AG09309 (cell line): ENCODE results near the gene IRAK3.

Experiments
- DNase-seq: peaks from one replicate; pipeline ENCODE4 v3.0.0-alpha.2; 2010; ENCODE audit warnings: low read depth
- H3K4me3 ChIP-seq: 2 replicates; pipeline ENCODE4 v1.5.1; 2011; ENCODE audit warnings: mild to moderate bottlenecking, low read depth, low read length, moderate library complexity; ENCODE audit not compliant: control insufficient read depth
- CTCF ChIP-seq: IDR thresholded peaks from 2 replicates; pipeline ENCODE4 v1.5.1; 2011; ENCODE audit warnings: mild to moderate bottlenecking, low read depth, low read length, inconsistent platforms; ENCODE audit not compliant: insufficient read depth, control insufficient read depth; ENCODE audit errors: missing control alignments

Gene IRAK3

DNA sequence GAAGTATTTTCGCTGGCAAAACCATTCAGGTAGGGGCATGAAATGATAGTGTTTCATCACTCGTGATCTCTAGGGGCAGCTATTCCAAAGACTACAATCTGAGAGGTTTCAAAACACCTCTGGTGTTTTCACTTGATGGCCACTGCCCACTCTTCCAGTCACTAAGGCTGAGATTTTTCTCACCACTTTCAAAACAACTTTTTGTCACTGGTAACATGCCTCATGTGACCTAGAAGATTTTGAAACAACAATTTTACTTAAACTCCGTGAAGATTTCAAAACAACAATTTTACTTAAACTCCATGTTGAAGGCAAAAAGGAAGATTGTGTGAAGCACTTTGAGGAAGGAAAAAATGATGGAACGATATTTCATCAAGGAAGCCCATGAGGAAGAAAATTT is 1.2 kb upstream of the IRAK3 start:
- no peak overlapping the region for H3K4me3 ChIP-seq
- no peak for DNase-seq
- no peak for TF ChIP-seq CTCF

GRCh38 chr12:66189486-66189843 is 451 bp downstream of the IRAK3 start:
- no peak for TF ChIP-seq CTCF
- DNase-seq = no peak
- peak overlapping the region; percentile 58 for H3K4me3 ChIP-seq

DNA sequence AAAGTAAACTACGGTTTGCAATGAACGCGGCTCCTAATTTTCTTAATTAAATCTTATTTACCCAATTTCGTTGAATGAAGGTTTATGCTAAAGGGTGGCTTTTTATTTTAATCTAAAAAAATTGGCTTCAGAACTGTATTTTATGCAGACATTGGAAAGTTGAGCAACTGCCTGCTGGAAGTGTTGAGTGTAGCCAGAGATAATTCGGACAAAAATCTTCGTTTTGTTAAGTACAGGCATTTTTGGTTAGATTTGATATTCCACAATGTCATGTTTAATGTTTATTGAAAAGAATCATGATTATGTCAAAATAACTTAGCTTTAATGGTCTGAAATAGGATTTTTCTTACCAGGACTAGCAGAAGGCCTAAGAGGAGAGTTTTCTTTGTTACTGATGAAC is 875 bp downstream of the IRAK3 start:
- no peak overlapping the region for H3K4me3 ChIP-seq
- DNase-seq = no peak
- TF ChIP-seq CTCF = no peak

DNA sequence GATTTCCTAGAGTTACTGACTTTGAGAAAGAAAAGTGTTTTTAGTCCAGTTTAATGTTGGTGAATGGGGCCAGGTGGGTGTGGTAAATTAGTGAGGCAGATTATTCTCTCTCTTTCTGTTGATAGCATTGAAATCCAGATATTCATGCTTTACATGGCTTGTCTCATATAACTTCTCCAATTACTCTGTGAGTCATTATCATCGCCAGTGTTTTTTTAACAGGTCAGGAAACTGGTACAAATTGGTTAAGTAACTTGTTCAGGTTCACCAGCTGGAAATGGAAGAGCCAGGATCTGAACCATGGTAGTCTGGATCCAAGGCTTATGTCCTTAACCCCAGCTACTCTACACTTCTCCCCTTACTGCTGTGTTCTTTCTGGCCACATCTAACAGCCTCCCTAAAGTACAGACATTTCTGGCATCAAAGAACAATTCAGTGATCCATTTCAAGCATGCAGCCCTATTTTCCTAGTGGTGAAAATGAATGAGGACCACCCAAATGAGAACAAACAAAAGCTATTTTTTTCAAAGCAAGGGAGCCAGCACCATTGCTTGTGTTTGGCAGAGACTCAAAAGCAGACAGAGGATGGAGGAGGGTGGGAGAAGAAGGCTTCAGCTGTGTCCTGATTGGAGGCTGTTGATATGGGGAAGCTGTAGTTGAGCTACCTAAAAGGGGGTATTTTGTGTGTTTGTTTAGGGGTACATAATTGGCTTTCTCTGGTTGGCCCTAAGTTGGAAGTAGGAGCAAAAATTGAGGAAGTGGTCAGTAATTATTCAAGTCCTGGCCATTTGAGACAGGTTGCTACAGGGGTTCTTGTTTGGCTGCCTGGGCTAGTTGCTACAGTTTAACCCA is 1.7 kb downstream of the IRAK3 start:
- TF ChIP-seq CTCF = no peak
- peak; percentile 10 for DNase-seq
- H3K4me3 ChIP-seq = no peak overlapping the region

DNA sequence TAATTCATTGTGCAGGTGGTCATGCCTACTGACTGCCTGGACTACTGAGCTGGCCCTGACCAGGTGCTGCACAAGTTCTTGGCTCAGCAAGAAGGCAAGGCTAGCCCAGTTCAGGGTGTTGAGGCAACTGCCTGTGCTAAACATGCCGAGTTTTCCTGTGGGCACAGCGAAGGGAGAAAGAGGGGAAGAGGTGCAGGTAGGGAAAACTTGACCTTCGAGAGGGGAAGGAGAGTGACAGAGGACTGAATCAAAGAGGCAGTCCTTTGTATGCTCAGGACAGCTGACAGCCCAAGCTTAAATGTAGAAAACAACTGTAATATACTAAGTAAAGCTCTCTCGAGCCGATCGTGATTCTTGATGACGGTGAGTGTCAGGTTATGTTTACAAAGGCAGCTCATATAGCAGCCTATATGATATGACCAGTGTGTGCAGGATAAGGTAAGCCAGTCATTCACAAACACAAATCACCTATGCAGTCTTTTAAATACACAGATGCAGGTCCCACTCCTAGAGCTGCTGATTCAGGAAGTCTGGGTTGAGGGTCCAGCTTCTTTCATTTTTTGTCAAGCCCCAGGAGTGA is 2.6 kb downstream of the IRAK3 start:
- DNase-seq = no peak
- no peak overlapping the region for H3K4me3 ChIP-seq

GRCh38 chr12:66194122-66194521 is 5.1 kb downstream of the IRAK3 start:
- no peak for DNase-seq
- no peak overlapping the region for H3K4me3 ChIP-seq
- no peak for TF ChIP-seq CTCF

More for the DNA sequence above, 2.6 kb downstream of the IRAK3 start:
- TF ChIP-seq CTCF = no peak
